Nucleus accumbens (tissue), 56 donors: ENCODE data around the gene ANKMY1.
"Not testable (repeated sequence)": the region's sequence is repeated elsewhere in the genome, so short reads cannot be mapped to it uniquely, and the experiment has no call there.

Source experiments
- DNase-seq, 56 donors: peaks; one replicate each; lab custom pipeline; 2025; lab: John Stamatoyannopoulos, UW

The ANKMY1 gene

DNA sequence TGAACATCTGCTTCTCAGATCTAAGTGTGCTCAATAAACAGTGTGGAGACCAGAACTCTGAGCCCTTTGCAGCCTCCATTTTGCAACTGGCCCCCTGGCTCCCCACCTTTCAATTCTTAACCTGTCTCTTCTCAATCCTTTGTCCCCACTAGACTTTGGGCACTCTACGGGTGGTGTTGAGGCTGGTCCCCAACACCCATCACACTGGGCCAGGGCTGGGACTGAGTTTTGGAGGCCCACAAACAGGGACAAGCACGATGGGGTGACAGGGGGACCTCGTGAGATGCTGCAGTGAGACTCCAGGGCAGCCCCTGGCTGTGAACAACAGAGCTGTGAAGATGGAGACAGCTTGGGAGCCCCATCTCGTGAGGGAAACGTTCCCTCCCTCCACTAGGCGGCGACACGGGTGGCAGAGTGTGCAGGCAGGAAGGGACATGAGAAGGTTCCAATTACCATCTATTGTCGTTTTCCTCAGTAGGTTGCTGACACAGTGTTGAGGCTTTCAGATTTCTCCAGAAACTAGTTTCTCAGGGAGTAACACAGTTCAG lies 1.2 kb downstream of the ANKMY1 start:
- peak in 15 of 56 donors; percentile 33 to 81 (median 47) for DNase-seq

DNA sequence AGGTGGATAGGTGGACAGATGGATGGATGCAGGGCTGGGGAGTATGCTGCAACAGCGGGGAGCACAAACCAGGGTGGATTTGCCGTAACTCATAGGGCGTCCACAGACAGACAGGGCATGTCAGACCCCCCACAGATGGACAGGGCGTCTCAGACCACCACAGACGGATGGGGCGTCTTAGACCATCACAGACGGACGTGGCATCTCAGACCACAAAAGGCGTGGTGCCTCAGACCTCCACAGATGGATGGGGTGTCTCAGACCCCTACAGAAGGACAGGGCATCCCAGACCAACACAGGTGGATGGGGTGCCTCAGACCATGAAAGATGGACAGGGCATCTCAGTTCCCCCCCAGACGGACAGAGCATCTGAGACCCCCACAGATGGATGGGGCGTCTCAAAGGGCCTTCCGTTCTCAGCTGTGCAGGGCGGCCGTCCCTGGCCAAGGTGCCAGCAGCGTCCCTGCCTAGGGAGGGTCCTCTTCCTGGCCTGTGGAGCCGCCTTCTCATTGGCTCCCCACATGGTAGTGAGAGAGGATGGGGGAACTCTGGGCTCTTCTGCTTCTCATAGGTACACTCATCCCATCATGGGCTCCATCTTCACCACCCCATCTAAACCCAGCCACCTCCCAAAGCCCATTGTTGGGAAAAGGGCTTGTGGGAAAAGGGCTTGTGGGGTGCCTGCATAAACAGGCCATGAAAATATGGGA lies 2.1 kb downstream of the ANKMY1 start:
- DNase-seq: no peak

- DNase-seq: no peak
Observed at GRCh38 chr2:240554767-240555493, 2.9 kb downstream of the ANKMY1 start.

DNA sequence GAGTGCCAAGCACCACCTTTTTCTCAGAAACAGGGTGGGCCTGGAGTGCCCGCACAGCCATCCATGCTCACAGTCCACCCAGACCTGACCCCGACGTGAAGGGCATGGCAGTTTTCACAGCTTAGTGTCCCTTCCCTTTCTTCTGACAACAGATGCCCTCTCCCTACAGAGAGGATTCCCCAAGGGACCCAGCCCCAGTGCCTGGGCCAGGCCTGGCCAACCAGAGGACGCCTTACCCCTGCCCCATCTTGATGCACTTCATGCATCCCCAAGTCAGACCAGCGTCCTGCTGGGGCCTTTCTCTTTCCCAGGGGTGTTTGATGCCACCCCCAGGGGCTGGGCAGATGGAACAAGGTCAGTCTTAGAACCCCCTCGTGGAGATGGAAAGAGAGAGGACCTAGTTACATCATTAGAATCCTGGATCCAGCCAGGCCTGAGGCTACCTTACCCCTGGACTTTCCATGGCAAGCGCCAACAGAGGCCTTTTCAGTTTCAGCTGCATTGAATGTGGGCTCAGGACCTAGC lies 3.8 kb downstream of the ANKMY1 start:
- no peak for DNase-seq

DNA sequence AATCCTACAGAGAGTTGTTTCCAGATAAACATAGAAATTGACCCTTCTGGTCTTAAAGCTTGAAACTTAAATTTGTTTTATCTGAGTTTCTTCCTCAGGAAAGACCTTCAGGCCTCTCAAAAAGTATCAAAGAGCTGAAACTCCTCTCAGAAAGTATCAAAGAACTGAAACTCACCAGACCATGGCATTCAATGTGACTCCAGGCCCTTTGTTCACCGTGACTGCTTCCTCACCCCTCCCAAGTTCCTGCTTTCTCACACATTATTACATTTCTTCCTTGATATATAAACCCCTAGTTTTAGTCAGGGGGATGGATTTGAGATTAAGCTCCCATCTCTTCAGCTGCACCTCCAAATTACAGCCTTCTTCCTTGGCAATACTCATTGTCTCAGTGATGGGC lies 6.0 kb downstream of the ANKMY1 start:
- DNase-seq: no peak

- DNase-seq: no peak
Observed at GRCh38 chr2:240551288-240551687, 6.5 kb downstream of the ANKMY1 start.

DNA sequence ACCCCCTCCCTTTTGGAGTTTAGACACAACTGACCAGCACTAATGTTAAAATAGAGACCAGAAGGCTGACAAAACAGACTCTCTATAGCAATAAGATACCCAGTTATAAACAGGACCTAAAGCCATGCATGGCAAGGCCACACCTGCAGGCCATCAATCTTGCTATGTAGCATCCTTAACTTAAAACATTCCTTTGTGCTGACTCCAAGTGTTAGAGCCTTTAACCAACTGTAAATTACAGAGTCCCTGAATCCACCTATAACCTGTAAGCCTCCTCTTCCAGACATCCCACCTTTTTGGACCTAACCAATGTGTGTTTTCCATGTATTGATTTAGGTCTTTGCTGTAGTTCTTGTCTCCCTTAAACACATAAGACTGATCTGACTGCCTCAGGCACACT lies 17.9 kb downstream of the ANKMY1 start:
- no peak for DNase-seq

- DNase-seq: not testable (repeated sequence)
Observed at GRCh38 chr2:240539101-240539500, 18.7 kb downstream of the ANKMY1 start.

- DNase-seq: no peak
Observed at GRCh38 chr2:240538031-240538780, 19.6 kb downstream of the ANKMY1 start.

DNA sequence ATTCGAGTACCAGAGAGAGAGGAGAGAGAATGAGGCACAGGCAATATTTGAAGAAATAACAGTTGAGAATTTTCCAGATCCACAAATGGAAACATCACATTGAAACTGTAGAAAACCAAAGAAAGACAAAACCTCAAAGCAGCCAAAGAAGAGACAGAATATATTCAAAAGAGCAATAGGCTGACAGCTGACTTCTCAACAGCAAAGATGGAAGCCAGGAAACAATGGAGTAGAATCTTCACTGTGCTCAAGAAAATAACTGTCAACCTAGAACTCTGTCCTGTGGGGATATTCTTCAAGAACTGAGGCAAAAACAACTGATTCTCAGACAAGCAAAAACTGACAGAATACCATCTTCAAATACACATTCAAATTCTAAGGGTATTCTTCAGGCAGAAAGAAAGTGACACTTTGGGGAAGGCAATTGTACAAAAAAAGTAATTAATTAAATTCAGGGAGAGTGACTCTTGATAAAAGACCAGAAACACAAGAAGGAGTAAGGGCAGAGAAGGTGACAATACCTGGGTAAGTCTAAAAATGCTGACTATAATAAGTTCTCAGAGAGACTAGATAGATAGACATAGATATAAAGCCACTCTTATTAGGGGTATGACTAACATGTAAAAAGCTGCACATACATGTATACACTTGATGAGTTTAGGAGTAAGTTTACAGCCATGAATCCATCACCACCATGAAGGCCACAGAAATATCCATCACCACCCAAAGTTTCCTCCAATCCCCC lies 25.6 kb downstream of the ANKMY1 start:
- no peak for DNase-seq

DNA sequence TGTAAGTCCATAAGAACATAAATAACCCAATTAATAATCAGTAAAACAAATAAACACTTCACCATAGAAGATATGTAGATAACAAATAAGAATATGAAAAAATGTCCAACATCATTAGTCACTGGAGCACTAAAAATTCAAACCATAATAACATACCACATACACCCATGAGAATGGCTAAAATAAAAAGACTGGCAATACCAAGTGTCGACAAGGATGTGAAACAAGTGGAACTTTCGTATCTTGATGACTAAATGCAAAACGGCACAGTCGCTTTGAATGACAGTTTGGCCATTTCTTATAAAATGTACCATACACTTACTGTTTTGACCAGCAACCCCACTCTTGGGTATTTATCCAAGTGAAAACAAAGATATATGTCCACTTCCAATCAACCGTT lies 26.8 kb downstream of the ANKMY1 start:
- no peak for DNase-seq

DNA sequence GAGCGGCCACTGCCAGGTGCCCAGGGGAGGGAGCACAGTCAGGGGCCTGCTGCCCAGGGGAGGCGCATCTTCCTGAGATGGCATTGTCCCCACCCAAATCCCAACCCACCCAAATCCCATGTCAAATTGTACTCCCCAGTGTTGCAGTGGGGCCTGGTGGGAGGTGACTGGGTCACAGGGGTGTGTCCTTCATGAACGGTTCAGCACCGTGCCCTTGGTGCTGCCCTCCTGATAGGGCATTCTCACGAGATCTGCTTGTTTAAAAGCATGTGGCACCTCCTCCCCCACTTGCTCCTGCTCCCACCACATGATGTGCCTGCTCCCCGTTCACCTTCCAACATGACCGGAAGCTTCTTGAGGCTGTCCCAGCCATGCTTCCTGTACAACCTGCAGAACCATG lies 27.6 kb downstream of the ANKMY1 start:
- DNase-seq: no peak

DNA sequence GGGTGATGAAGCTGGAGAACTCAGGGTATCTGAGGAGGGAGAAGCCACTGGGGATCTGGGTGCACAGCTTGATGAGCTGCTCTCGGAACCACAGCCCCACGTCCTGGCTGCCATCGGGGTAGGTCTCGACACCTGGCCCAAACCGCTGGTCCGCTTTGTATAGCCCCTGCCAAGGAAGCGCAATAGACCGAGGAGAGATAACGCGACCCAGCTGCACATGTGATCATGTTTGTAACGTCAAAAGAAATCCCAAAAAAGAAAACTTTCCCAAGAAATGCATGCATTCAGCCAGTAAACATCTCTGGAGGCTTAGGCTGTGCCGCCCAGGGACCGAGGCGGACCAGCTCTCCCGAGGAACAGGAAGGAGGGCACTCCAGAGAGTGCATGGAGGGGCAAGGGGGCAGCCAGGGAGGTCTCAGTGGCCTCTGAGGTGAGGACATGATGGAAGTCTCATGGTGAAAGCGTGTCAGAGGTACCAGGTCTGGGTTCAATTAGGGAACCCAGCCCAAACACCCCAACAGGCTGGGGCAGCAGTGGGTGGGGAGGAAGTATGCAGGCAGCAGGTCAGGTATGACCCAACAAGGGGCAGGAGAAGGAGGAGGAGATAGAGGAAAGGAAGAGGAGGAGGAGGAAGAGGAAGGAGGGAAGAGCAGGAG lies 28.3 kb downstream of the ANKMY1 start:
- no peak for DNase-seq

DNA sequence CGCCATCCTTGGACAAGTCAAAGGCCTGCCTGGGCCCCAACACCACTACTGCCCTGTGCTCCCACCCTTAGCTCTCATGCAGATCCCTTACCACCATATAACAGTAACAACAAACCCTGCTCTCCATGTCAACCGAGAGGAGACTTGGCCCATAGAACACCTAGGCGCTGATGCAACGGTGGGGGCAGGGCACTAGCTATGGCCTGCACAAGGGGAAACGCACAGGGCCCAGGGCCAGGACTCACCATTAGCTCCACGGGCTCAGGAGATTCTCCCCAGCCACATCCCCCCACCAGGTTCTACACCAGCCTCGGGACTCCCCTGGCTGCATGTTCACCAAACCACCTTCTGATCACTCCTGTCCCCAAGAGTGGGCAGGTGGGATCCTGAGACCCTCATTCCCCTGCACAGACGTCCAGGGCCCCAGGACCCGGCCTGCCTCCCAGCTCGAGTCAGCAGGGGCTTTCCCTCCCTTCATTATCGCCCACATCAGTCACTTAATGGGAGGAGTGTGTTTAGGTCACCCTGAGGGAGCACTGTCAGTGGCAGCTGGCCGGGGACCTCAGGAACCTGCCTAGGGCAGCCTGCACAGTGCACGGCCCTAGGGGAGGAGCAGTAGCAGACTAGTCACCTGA lies 29.3 kb downstream of the ANKMY1 start:
- DNase-seq: no peak

DNA sequence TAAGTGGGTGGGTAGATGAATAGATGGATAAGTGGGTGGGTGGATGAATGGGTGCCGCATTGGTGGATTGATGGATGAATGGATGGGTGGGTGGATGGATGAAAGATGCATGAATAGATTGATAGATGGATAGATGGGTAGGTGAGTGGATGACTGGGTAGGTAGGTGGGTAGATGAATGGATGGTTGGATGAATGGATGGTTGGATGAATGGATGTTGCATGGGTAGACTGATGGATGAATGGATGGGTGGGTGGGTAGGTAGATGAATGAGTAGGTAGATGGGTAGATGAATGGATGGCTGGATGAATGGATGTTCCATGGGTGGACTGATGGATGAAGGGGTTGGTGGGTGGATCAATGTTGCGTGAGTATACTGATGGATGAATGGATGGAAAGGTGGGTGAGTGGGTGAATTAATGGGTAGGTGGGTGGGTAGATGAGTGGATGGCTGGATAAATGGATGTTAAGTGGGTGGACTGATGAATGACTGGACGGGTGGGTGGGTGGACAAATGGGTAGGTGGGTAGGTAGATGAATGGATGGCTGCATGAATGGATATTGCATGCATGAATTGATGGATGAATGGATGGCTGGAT lies 30.5 kb downstream of the ANKMY1 start:
- no peak for DNase-seq

- DNase-seq: no peak
Observed at GRCh38 chr2:240526521-240526920, 31.3 kb downstream of the ANKMY1 start.

DNA sequence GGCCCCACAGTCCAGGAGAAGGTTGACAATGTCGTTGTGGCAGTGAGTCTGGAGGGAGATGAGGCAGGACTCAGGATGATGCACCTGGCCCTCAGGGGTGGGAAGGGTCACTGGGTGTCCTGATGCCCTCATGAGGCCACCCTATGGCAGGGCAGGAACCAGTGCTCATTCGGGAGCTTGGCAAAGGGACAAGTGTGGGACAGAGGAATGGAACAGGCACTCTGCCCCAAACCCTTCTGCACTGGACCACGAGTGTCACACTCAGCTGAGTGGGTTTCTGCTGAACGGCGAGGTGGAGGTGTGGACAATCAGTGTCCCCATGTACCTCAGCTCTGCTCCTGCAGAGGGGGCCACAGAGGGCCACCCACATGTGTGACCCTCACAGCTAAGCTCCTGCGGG lies 32.0 kb downstream of the ANKMY1 start:
- DNase-seq: no peak

GRCh38 chr2:240524963-240525718 lies 32.6 kb downstream of the ANKMY1 start:
- DNase-seq: no peak
